NK-92 treated with Interleukin-12 subunit alpha and Interleukin-12 subunit beta, amount 100 ng/mL, for 24 hours (cell line): ENCODE results near the gene EXD1.
A peak's percentile ranks its signal among the peaks of the same experiment; 100 is the strongest.
"Not testable (repeated sequence)": the region's sequence is repeated elsewhere in the genome, so short reads cannot be mapped to it uniquely, and the experiment has no call there.

Experiments used
- DNase-seq: peaks from one replicate; lab custom pipeline; 2025; lab: John Stamatoyannopoulos, UW

EXD1 gene, protein sequence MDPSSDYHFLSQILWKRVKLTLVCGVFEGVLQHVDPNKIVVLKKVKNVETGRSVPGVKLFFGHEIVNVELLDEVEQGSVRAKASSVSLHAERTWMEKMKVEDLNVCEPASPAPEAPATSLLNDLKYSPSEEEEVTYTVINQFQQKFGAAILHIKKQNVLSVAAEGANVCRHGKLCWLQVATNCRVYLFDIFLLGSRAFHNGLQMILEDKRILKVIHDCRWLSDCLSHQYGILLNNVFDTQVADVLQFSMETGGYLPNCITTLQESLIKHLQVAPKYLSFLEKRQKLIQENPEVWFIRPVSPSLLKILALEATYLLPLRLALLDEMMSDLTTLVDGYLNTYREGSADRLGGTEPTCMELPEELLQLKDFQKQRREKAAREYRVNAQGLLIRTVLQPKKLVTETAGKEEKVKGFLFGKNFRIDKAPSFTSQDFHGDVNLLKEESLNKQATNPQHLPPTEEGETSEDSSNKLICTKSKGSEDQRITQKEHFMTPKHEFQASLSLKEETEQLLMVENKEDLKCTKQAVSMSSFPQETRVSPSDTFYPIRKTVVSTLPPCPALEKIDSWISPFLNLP

GRCh38 chr15:41230650-41231421 lies at the start of gene EXD1, which contains the start of gene CHP1:
TSS of gene EXD1 (minus strand) at chr15:41230757. CDS start at chr15:41226575, 4,182 bp downstream.
TSS of gene CHP1 (plus strand) at chr15:41231268. CDS start at chr15:41231383, 115 bp downstream.
- peak; percentile 97 for DNase-seq

GRCh38 chr15:41279535-41280283 lies 49.2 kb upstream of the EXD1 start:
- DNase-seq, result no peak

- no peak for DNase-seq
Observed at GRCh38 chr15:41278319-41278718, 47.8 kb upstream of the EXD1 start.

DNA sequence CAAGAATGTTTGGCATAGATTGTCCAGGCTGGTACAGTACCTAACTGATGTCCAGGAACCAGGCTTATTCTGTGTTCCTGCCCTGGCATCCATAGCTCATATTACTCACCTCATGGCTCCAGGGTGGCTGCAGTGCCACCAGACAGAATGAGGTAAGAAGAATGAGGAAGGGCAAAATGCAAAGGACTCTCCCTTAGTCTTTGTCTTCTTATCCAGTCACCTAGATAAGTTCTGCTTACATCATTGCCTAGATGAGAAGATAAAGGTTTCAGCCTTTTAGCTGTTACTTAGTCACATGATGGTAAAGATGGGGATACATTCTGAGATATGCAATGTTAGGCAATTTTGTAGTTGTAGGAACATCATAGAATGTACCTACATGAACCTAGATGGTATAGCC lies 46.3 kb upstream of the EXD1 start:
- DNase-seq, result no peak

DNA sequence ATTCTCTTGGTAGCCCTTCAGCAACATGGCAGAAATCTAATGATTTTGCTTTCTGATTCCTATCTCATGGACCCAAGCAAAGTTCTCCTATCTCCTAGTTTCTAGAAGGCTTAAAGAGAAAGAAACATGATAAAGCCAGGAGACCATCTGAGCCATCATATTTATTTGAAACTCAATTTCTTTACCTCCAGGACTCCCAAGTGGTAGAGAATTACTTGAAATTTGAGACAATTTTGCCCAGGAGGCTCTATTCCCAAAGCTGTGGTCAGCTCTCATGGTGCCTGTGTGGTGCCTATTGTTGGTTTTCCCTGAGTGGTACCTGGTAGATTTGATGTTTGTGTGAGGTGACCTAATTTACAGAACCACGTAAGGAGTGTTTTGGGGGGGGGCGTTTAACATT lies 39.3 kb upstream of the EXD1 start:
- DNase-seq, result no peak

DNA sequence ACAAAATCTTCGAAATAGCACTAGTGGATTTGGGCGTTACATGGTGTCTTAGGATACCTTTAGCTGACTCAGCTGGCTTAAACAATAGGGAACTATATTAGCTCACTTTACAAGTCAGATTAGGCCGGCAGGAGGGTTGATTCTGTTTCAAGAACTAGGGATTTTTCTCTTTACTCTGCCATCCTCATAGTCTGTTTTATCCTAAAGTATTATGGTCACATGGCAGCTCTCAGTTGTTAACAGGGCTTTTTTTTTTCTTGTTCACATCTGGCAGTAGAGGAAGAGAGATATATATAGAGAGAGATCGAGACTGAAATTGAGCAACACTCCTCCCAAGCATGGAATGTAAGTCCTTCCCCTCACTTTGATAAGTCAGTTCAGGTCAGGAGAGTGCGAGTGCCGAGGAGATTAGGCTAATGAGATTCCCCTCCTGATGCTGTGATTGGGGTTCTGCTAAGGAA lies 33.4 kb upstream of the EXD1 start:
- DNase-seq, result no peak

DNA sequence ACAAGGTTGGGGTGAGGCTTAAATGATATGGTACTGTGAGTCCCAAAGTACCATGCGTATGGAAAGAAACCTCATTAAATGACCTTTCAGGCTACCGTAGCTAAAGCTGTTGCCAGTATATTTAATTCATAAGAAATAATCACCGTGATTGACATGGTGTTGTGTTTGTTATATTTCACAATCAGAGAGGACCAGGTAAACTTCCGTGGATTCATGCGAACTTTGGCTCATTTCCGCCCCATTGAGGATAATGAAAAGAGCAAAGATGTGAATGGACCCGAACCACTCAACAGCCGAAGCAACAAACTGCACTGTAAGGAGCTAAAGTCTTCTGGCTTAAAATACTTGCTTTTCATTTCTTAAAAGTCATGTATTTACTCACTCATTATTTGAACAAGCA lies 32.0 kb upstream of the EXD1 start:
- no peak for DNase-seq

DNA sequence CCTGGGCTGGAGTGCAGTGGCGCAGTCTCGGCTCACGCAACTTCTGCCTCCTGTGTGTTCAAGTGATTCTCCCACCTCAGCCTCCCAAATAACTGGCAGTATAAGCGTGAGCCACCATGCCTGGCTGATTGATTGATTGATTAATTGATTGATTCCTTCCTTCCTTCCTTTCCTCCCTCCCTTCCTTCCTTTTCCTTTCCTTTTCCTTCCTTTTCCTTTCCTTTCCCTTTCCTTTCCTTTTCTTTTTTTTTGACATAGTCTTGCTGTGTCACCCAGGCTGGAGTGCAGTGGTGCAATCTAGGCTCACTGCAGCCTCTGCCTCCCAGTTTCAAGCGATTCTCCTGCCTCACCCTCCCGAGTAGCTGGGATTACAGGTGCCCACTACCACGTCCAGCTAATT lies 30.4 kb upstream of the EXD1 start:
- DNase-seq, result not testable (repeated sequence)

GRCh38 chr15:41259546-41260189 lies 29.1 kb upstream of the EXD1 start:
- no peak for DNase-seq

- no peak for DNase-seq
Observed at GRCh38 chr15:41258750-41259471, 28.4 kb upstream of the EXD1 start.

DNA sequence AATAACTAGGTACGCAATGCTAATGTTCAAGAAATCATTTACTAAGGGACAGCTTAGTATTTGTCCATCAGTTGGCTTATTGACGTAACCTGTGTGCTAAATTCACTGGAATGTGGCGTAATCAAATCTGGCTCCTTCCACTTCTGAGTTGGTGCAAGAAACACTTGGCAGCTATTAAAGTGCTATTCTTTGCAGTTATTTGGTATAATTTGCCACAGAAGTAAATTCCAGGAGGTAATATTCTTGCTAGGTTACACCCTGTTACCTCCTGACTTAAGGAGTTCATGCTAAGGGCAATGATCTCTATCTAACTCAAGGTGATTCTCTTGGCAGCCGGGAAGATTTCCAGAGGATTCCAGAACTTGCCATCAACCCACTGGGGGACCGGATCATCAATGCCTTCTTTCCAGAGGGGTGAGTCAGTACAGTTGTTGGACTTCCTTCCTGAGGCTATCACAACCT lies 26.1 kb upstream of the EXD1 start:
- no peak for DNase-seq

- DNase-seq, result no peak
Observed at GRCh38 chr15:41256103-41256502, 25.5 kb upstream of the EXD1 start.

- DNase-seq, result no peak
Observed at GRCh38 chr15:41254560-41254959, 24.0 kb upstream of the EXD1 start.

DNA sequence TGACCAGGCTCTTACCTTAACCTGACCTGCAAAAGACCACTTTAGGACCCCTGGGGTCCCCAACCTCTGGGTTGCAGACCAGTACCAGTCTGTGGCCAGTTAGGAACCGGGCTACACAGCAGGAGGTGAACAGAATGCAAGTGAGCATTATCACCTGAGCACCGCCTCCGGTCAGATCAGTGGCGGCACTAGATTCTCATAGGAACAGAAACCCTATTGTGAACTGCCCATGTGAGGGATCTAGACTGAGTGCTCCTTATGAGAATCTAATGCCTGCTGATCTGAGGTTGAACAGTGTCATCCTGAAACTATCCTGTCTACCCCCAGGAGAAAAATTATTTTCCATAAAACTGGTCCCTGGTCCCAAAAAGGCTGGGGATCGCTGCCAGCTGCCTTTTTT lies 20.9 kb upstream of the EXD1 start:
- DNase-seq, result no peak

DNA sequence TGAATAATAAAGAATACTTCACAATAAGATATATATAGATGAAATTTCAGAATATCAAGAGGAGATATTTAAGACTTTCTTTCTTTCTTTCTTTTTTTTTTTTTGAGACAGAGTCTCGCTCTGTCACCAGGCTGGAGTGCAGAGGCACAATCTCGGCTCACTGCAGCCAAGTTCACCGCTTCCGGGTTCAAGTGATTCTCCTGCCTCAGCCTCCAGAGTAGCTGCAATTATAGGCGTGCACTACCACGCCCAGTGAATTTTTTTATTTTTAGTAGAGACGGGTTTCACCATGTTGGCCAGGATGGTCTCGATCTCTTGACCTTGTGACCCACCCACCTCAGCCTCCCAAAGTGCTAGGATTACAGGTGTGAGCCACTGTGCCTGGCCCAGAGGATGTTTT lies 20.2 kb upstream of the EXD1 start:
- not testable (repeated sequence) for DNase-seq

GRCh38 chr15:41241221-41241964 lies 10.8 kb upstream of the EXD1 start:
- no peak for DNase-seq

DNA sequence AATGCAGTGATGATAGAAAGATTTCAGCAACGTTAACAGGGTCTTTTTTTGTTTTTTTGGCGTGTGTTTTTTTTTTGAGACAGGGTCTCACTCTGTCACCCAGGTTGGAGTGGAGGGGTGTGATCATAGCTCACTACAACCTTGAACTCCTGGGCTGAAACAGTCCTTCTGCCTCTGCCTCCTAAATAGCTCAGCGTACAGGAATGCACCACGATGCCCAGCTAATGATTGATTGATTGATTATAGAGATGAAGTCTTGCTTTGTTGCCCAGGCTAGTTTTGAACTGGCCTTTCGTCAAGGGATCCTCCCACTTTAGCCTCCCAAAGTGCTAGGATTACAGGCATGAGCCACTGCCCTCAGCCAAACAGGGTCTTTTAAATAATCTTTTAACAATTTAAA lies 7.5 kb upstream of the EXD1 start:
- DNase-seq, result no peak

- no peak for DNase-seq
Observed at GRCh38 chr15:41235929-41236328, 5.4 kb upstream of the EXD1 start.

GRCh38 chr15:41235228-41235627 lies 4.7 kb upstream of the EXD1 start:
- DNase-seq, result not testable (repeated sequence)

- DNase-seq, result no peak
Observed at GRCh38 chr15:41233367-41233771, 2.8 kb upstream of the EXD1 start.
